ENCODE results near the gene GXYLT2. TPM values are rescaled to one million over a fixed set of nuclear protein-coding genes. Genes with fewer than 3 reads are reported as not detected.

Gene GXYLT2
- total and polyA plus RNA-seq, 2 of the 13 experiments (the other 11 are each of a cell fraction or from before 2014, with no cell fraction given), result 4.3 to 6.9 TPM

- no peak for FAIRE-seq
- CTCF ChIA-PET (ENCODE audit: low intra/inter-chr PET ratio, low total read pairs), result no interaction called here
- H2AFZ ChIP-seq (ENCODE audit: low read length), result no peak overlapping the region
- TF ChIP-seq NKX3-1 (CRISPR knock-in tag; IDR thresholded peaks at IDR 0.05) (no peak), ASH2L (IDR thresholded peaks at IDR 0.05; ENCODE audit: insufficient read length, low read depth, low read length) (no peak), KDM6A (CRISPR knock-in tag; IDR thresholded peaks at IDR 0.05; ENCODE audit: low read depth) (no peak), ZNF33A (CRISPR knock-in tag; IDR thresholded peaks at IDR 0.05; ENCODE audit: borderline replicate concordance) (no peak), ZBTB7B (CRISPR knock-in tag; IDR thresholded peaks at IDR 0.05) (no peak), ARHGAP35 (CRISPR knock-in tag; IDR thresholded peaks at IDR 0.05; ENCODE audit: borderline replicate concordance) (no peak), ZNF282 (IDR thresholded peaks at IDR 0.05; ENCODE audit: partially characterized antibody) (no peak), SETDB1 (CRISPR knock-in tag; IDR thresholded peaks at IDR 0.05; ENCODE audit: borderline replicate concordance) (no peak), ZBTB37 (CRISPR knock-in tag; IDR thresholded peaks at IDR 0.05) (no peak), PBX2 (CRISPR knock-in tag; IDR thresholded peaks at IDR 0.05) (no peak), NR2F2 (IDR thresholded peaks at IDR 0.05; ENCODE audit: borderline replicate concordance, low read depth) (no peak), RNF2 (conservative IDR thresholded peaks at IDR 0.05; ENCODE audit: low read depth) (no peak), HNF4A (CRISPR knock-in tag; IDR thresholded peaks at IDR 0.05) (no peak)
- TF ChIP-seq, protein P1, sequence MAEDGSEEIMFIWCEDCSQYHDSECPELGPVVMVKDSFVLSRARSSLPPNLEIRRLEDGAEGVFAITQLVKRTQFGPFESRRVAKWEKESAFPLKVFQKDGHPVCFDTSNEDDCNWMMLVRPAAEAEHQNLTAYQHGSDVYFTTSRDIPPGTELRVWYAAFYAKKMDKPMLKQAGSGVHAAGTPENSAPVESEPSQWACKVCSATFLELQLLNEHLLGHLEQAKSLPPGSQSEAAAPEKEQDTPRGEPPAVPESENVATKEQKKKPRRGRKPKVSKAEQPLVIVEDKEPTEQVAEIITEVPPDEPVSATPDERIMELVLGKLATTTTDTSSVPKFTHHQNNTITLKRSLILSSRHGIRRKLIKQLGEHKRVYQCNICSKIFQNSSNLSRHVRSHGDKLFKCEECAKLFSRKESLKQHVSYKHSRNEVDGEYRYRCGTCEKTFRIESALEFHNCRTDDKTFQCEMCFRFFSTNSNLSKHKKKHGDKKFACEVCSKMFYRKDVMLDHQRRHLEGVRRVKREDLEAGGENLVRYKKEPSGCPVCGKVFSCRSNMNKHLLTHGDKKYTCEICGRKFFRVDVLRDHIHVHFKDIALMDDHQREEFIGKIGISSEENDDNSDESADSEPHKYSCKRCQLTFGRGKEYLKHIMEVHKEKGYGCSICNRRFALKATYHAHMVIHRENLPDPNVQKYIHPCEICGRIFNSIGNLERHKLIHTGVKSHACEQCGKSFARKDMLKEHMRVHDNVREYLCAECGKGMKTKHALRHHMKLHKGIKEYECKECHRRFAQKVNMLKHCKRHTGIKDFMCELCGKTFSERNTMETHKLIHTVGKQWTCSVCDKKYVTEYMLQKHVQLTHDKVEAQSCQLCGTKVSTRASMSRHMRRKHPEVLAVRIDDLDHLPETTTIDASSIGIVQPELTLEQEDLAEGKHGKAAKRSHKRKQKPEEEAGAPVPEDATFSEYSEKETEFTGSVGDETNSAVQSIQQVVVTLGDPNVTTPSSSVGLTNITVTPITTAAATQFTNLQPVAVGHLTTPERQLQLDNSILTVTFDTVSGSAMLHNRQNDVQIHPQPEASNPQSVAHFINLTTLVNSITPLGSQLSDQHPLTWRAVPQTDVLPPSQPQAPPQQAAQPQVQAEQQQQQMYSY (CRISPR knock-in tag; IDR thresholded peaks at IDR 0.05), result no peak
- TF ChIP-seq, protein P2, sequence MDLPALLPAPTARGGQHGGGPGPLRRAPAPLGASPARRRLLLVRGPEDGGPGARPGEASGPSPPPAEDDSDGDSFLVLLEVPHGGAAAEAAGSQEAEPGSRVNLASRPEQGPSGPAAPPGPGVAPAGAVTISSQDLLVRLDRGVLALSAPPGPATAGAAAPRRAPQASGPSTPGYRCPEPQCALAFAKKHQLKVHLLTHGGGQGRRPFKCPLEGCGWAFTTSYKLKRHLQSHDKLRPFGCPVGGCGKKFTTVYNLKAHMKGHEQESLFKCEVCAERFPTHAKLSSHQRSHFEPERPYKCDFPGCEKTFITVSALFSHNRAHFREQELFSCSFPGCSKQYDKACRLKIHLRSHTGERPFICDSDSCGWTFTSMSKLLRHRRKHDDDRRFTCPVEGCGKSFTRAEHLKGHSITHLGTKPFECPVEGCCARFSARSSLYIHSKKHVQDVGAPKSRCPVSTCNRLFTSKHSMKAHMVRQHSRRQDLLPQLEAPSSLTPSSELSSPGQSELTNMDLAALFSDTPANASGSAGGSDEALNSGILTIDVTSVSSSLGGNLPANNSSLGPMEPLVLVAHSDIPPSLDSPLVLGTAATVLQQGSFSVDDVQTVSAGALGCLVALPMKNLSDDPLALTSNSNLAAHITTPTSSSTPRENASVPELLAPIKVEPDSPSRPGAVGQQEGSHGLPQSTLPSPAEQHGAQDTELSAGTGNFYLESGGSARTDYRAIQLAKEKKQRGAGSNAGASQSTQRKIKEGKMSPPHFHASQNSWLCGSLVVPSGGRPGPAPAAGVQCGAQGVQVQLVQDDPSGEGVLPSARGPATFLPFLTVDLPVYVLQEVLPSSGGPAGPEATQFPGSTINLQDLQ (CRISPR knock-in tag; IDR thresholded peaks at IDR 0.05), result no peak
These were observed 19.4 kb downstream of the GXYLT2 start for GRCh38 chr3:72907131-72907711.

More at GRCh38 chr3:72907131-72907711, 19.4 kb downstream of the GXYLT2 start:
- peaks cover 6% of the 10 kb centered on the region for H3K4me1 ChIP-seq (ENCODE audit: insufficient read depth, low read length)
- H3K4me3 ChIP-seq (replicated peaks in 1 of 3; ENCODE audit: insufficient read depth in 1 of 3, low read depth in 2 of 3, low read length in 3 of 3), result no peak overlapping the region
- H3K79me2 ChIP-seq (ENCODE audit: insufficient read depth, low read length), result no peaks in the 10 kb centered on the region
- no peaks in the 10 kb centered on the region for H3K27me3 ChIP-seq (ENCODE audit: control insufficient read depth in 1 of 2, insufficient read depth in 2 of 2, low read length in 2 of 2)
- in situ Hi-C loops (cut with HindIII; ENCODE audit: extremely low pct_ligation_motif_present, low pct_unique_long_range_greater_than_20kb) (no loop called here), intact Hi-C loops (cut with micrococcal nuclease; ENCODE audit: unreplicated experiment) (no loop called here)
- no peak overlapping the region for H3K27ac ChIP-seq (ENCODE audit: extremely low read length, insufficient read depth, low read length)
- no peak overlapping the region for H3K9ac ChIP-seq (ENCODE audit: insufficient read depth, low read depth, low read length)
- peaks cover 0 to 3% of the 10 kb centered on the region in 2 experiments; a peak in 1 of 5 replicates for H3K36me3 ChIP-seq (replicated peaks in 1 of 2; ENCODE audit: control insufficient read depth in 1 of 2, insufficient read depth in 2 of 2, low read length in 2 of 2)
- ATAC-seq (no peak), DNase-seq (ENCODE audit: low spot score) (no peak)
- no TSS peak for BruUV-seq (replicated peaks)
- no peaks in the 10 kb centered on the region for H3K9me3 ChIP-seq (ENCODE audit: low read length)
- POLR2A ChIA-PET, result no interaction called here
- no peak overlapping the region for H3K4me2 ChIP-seq (ENCODE audit: low read depth, low read length)
- H4K20me1 ChIP-seq (ENCODE audit: insufficient read depth, low read length), result no peaks in the 10 kb centered on the region
- WGBS (ENCODE audit: low lambda C conversion rate), result 82% methylated on average over 4 of the region's 4 CpGs

Data from HepG2 (cell line).